ENCODE data around the gene LCN6. TPM values are rescaled to one million over a fixed set of nuclear protein-coding genes. Genes with fewer than 3 reads are reported as not detected.

Gene LCN6
- total and polyA plus RNA-seq, 2 experiments from 2014 or later = not detected

DNA sequence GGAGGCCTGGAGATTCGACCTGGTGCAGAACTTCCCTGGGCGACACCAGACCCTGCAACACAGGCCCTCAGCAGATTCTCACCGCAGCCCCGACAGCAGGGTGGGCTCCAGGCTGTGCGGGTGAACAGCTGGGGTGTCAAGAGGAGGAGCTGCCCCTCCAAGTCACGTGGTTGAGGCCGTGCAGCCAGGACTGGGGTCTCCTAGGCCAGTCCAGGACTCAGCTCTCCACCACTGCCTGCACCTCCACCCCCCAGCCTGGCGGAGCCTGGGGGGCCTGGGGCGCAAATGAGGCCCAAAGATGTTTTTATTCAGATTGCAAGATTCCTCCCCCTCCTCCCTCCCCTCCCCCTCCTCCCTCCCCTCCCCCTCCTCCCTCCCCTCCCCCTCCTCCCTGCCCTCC, 51.8 kb downstream of the LCN6 start:
- H3K36me3 ChIP-seq (replicated peaks; ENCODE audit: insufficient read depth, low read depth) = no peaks in the 10 kb centered on the region
- no peaks in the 10 kb centered on the region for H3K9me3 ChIP-seq (ENCODE audit: low read depth)
- TF ChIP-seq EZH2 (IDR thresholded peaks at IDR 0.05; ENCODE audit: borderline replicate concordance) = no peak
- TF ChIP-seq, protein P1, sequence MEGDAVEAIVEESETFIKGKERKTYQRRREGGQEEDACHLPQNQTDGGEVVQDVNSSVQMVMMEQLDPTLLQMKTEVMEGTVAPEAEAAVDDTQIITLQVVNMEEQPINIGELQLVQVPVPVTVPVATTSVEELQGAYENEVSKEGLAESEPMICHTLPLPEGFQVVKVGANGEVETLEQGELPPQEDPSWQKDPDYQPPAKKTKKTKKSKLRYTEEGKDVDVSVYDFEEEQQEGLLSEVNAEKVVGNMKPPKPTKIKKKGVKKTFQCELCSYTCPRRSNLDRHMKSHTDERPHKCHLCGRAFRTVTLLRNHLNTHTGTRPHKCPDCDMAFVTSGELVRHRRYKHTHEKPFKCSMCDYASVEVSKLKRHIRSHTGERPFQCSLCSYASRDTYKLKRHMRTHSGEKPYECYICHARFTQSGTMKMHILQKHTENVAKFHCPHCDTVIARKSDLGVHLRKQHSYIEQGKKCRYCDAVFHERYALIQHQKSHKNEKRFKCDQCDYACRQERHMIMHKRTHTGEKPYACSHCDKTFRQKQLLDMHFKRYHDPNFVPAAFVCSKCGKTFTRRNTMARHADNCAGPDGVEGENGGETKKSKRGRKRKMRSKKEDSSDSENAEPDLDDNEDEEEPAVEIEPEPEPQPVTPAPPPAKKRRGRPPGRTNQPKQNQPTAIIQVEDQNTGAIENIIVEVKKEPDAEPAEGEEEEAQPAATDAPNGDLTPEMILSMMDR (IDR thresholded peaks at IDR 0.05; ENCODE audit: poor library complexity) = no peak
- DNase-seq (ENCODE audit: low spot score) = no peak
- no peaks in the 10 kb centered on the region for H3K9me2 ChIP-seq (replicated peaks; ENCODE audit: insufficient read depth)
- no peak overlapping the region for H2AFZ ChIP-seq
- H3K79me2 ChIP-seq = no peaks in the 10 kb centered on the region
- H4K20me1 ChIP-seq (ENCODE audit: insufficient read depth, poor library complexity, severe bottlenecking) = no peaks in the 10 kb centered on the region
- H3K4me3 ChIP-seq = no peak overlapping the region
- H3K27me3 ChIP-seq = no peaks in the 10 kb centered on the region
- H3K27ac ChIP-seq = peak overlapping the region; percentile 57
- H3K4me2 ChIP-seq = no peak overlapping the region
- WGBS (ENCODE audit: low lambda C conversion rate, missing lambda C conversion rate) = 91% methylated on average over 9 of the region's 9 CpGs
- peaks cover 49% of the 10 kb centered on the region for H3K4me1 ChIP-seq (ENCODE audit: insufficient read depth)

- Histone ChIP-seq H3K4me2 (no peak overlapping the region), H3K36me3 (replicated peaks; ENCODE audit: insufficient read depth, low read depth) (no peaks in the 10 kb centered on the region), H3K27me3 (no peaks in the 10 kb centered on the region), H3K4me1 (ENCODE audit: insufficient read depth) (peaks cover 49% of the 10 kb centered on the region), H3K9me2 (replicated peaks; ENCODE audit: insufficient read depth) (no peaks in the 10 kb centered on the region), H3K79me2 (no peaks in the 10 kb centered on the region), H4K20me1 (ENCODE audit: insufficient read depth, poor library complexity, severe bottlenecking) (no peaks in the 10 kb centered on the region), H3K4me3 (no peak overlapping the region), H2AFZ (no peak overlapping the region), H3K9me3 (ENCODE audit: low read depth) (no peaks in the 10 kb centered on the region), H3K27ac (peak overlapping the region; percentile 57)
- TF ChIP-seq, protein P1 (IDR thresholded peaks at IDR 0.05; ENCODE audit: poor library complexity) = no peak
- TF ChIP-seq EZH2 (IDR thresholded peaks at IDR 0.05; ENCODE audit: borderline replicate concordance) (no peak), EZH2phosphoT487 (IDR thresholded peaks at IDR 0.05; ENCODE audit: low read depth, severe bottlenecking, unreplicated experiment) (no peak)
- 95% methylated on average over 23 of the region's 23 CpGs for WGBS (ENCODE audit: low lambda C conversion rate, missing lambda C conversion rate)
- no peak for DNase-seq (ENCODE audit: low spot score)
These were observed 52.4 kb downstream of the LCN6 start for GRCh38 chr9:136695955-136696354.

GRCh38 chr9:136695435-136695895, 52.9 kb downstream of the LCN6 start:
- H3K4me1 ChIP-seq (ENCODE audit: insufficient read depth) = peaks cover 49% of the 10 kb centered on the region
- H3K27ac ChIP-seq = peak overlapping the region; percentile 98
- no peaks in the 10 kb centered on the region for H4K20me1 ChIP-seq (ENCODE audit: insufficient read depth, poor library complexity, severe bottlenecking)
- H3K9me2 ChIP-seq (replicated peaks; ENCODE audit: insufficient read depth) = no peaks in the 10 kb centered on the region
- H3K79me2 ChIP-seq = no peaks in the 10 kb centered on the region
- H3K4me2 ChIP-seq = no peak overlapping the region
- H3K27me3 ChIP-seq = no peaks in the 10 kb centered on the region
- no peak for DNase-seq (ENCODE audit: low spot score)
- no peak overlapping the region for H2AFZ ChIP-seq
- no peaks in the 10 kb centered on the region for H3K36me3 ChIP-seq (replicated peaks; ENCODE audit: insufficient read depth, low read depth)
- no peak for TF ChIP-seq EZH2phosphoT487 (IDR thresholded peaks at IDR 0.05; ENCODE audit: low read depth, severe bottlenecking, unreplicated experiment)
- no peak for TF ChIP-seq EZH2 (IDR thresholded peaks at IDR 0.05; ENCODE audit: borderline replicate concordance)
- TF ChIP-seq, protein P1 (IDR thresholded peaks at IDR 0.05; ENCODE audit: poor library complexity) = no peak
- H3K4me3 ChIP-seq = no peak overlapping the region
- no peaks in the 10 kb centered on the region for H3K9me3 ChIP-seq (ENCODE audit: low read depth)
- WGBS (ENCODE audit: low lambda C conversion rate, missing lambda C conversion rate) = 86% methylated on average over 10 of the region's 10 CpGs

GRCh38 chr9:136694872-136695247, 53.5 kb downstream of the LCN6 start:
- Histone ChIP-seq H3K36me3 (replicated peaks; ENCODE audit: insufficient read depth, low read depth) (no peaks in the 10 kb centered on the region), H3K4me2 (peak overlapping the region; percentile 64), H3K4me3 (no peak overlapping the region), H3K9me2 (replicated peaks; ENCODE audit: insufficient read depth) (no peaks in the 10 kb centered on the region), H3K27me3 (no peaks in the 10 kb centered on the region), H3K4me1 (ENCODE audit: insufficient read depth) (peaks cover 49% of the 10 kb centered on the region), H3K27ac (peak overlapping the region; percentile 98), H2AFZ (no peak overlapping the region), H4K20me1 (ENCODE audit: insufficient read depth, poor library complexity, severe bottlenecking) (no peaks in the 10 kb centered on the region), H3K9me3 (ENCODE audit: low read depth) (no peaks in the 10 kb centered on the region), H3K79me2 (no peaks in the 10 kb centered on the region)
- 91% methylated on average over 11 of the region's 11 CpGs for WGBS (ENCODE audit: low lambda C conversion rate, missing lambda C conversion rate)
- no peak for DNase-seq (ENCODE audit: low spot score)
- TF ChIP-seq EZH2phosphoT487 (IDR thresholded peaks at IDR 0.05; ENCODE audit: low read depth, severe bottlenecking, unreplicated experiment) = no peak

Data from hepatocyte (in vitro differentiated cells).